Ectodermal cell (in vitro differentiated cells): Measurements from ENCODE around the gene RNF223.
"Not testable (repeated sequence)": the region's sequence is repeated elsewhere in the genome, so short reads cannot be mapped to it uniquely, and the experiment has no call there.

Source experiments
- H3K27ac ChIP-seq: 2 replicates; pipeline ENCODE4 v1.7.0; 2013; ENCODE audit warnings: mild to moderate bottlenecking, low read depth, low read length; ENCODE audit not compliant: insufficient read depth, poor library complexity, severe bottlenecking
- H3K27me3 ChIP-seq: 2 replicates; pipeline ENCODE4 v1.7.0; 2013; ENCODE audit warnings: mild to moderate bottlenecking, low read length; ENCODE audit not compliant: insufficient read depth, control insufficient read depth, poor library complexity, severe bottlenecking
- H3K36me3 ChIP-seq: one replicate; pipeline ENCODE4 v1.7.0; 2013; ENCODE audit warnings: low read length; ENCODE audit not compliant: control insufficient read depth, insufficient read depth
- H3K4me1 ChIP-seq: one replicate; pipeline ENCODE4 v1.7.0; 2013; ENCODE audit warnings: low read length; ENCODE audit not compliant: control insufficient read depth, insufficient read depth
- H3K4me3 ChIP-seq: 2 replicates; pipeline ENCODE4 v1.7.0; 2013; ENCODE audit warnings: low read depth, low read length, control low read depth; ENCODE audit not compliant: insufficient read depth
- H3K9me3 ChIP-seq: 2 replicates; pipeline ENCODE4 v1.7.0; 2013; ENCODE audit warnings: mild to moderate bottlenecking, low read length, moderate library complexity; ENCODE audit not compliant: control insufficient read depth
- WGBS, 2 experiments: methylation state at CpG; one replicate each; pipeline ENCODE4 v1.1.7; 2013; ENCODE audit warnings: missing lambda C conversion rate in 2 of 2; 5-methylcytosine and 5-hydroxymethylcytosine counted together

RNF223 gene

DNA sequence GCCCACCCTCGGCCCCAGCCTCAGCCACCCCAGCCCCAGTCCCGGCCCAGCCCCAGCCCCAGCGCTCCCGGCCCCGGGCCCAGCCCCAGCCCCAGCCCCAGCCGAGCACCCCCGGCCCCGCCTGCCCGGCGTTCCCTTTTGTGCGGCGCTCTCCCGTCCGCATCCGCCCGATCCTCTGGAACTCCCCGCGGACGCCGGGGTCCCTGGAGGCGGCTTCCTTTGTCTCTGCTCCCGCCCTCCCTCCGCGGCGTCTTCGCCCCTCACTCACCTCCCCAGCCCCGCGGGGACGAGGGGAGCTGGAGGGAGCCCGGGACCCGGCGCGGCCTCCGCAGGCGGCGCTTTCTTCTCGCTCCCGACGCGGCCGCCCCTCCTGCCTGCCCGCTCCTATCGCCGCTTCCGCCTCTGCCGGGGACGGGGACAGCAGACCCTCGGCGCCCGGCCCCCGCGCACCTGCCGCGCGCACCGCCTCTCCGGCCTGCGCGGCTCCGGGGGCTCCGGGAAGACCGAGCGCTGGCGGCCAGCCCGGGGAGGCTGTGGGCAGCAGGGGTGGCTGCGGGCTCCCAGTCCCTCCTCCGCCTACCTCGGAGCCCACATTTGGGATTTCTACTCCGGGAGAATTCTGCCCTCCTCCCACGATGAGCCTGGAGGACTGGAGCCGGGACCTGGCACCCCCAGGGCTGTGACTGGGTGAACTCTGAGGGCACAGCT, 40.2 kb downstream of the RNF223 start:
- WGBS, 2 experiments: 1 to 2% methylated on average over 71 of the region's 71 CpGs
- no peaks in the 10 kb centered on the region for H3K9me3 ChIP-seq
- H3K4me3 ChIP-seq: peak overlapping the region; percentile 44
- peaks cover 25% of the 10 kb centered on the region for H3K4me1 ChIP-seq
- peaks cover 3% of the 10 kb centered on the region for H3K36me3 ChIP-seq
- H3K27me3 ChIP-seq: peaks cover 36% of the 10 kb centered on the region
- H3K27ac ChIP-seq: no peak overlapping the region

DNA sequence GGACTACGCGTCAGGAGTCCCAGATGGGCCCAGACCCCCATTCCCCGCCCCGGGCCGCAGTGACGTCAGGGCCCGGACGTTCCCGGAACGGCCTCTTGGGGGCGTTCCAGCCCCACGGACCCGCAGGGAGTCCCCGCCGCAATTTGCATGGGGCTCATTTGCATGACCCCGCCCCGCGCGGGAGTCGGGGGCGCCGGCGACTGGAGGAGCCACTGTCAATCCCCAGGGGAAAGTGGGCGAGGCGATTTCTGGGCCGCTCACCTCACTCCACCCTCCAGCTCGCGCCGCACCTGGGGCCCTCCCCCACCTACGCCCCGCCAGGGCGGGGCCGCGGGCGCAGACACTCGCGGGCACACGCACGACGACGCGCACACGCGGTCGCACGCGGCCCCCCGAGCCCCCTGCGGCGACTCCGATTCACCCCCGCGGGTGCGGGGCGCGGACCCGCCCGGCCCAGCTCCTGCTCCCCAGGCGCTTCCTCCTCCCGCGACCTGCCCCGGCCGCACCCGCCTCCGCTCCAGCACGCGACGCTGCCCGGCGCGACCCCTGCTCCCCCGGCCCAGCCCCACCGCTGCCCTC, 41.0 kb downstream of the RNF223 start:
- peaks cover 24% of the 10 kb centered on the region for H3K4me1 ChIP-seq
- no peaks in the 10 kb centered on the region for H3K9me3 ChIP-seq
- 0% methylated on average over 73 of the region's 73 CpGs for WGBS, 2 experiments
- H3K36me3 ChIP-seq: peaks cover 3% of the 10 kb centered on the region
- no peak overlapping the region for H3K27ac ChIP-seq
- peak overlapping the region; percentile 44 for H3K4me3 ChIP-seq
- peaks cover 29% of the 10 kb centered on the region for H3K27me3 ChIP-seq

DNA sequence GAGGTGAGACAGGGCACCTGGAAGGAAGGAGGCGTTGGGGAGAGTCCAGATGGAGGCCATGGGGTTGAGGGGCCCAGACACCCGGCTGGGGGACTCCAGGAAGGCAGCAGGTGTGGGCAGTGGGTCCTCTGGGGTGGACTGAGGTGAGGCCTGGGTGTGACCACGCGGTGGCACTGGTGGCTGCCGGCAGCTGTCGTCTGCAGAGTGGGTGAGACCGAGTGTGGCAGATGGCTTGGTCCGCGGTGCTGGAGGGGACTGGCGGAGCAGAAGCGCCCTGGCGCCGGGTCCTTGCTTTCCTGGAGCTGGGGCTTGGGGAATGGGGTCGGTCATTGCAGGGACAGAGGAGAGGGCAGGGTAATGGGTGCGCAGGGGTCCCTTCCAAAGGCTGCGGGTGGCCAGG, 41.7 kb downstream of the RNF223 start:
- no peak overlapping the region for H3K27ac ChIP-seq
- H3K4me3 ChIP-seq: no peak overlapping the region

DNA sequence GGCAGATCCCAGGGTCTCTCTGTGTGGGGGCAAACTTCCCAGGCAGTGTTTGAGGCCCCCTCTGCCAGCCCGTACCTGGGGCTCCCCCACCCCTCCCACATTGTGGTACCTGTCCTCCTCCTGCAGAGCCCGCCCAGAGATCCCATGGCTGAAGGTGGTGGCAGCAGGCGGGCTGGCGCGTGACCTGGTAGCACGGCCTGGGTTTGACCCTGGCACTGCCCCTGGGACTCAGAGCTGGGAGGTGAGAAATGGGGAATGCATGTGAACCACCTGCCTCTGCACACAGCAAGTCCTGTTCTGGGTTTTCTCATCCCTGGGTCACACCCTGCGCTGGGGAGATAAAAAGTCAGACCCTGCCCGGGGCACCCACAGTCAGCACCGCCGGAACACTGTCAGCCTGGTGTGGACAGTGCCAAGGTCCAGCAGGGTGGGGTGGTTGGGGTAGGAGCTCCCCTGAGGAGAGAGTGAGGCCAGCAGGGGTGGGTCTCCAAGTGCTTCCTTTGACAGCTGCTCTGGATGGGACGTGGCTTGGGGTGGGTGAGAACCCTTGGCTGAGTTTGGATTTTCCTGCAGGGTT, 42.4 kb downstream of the RNF223 start:
- H3K27me3 ChIP-seq: peaks cover 17% of the 10 kb centered on the region
- H3K27ac ChIP-seq: no peak overlapping the region
- H3K4me3 ChIP-seq: no peak overlapping the region
- H3K9me3 ChIP-seq: no peaks in the 10 kb centered on the region
- WGBS, 2 experiments: 91 to 93% methylated on average over 11 of the region's 11 CpGs
- H3K36me3 ChIP-seq: peaks cover 3% of the 10 kb centered on the region
- H3K4me1 ChIP-seq: peaks cover 22% of the 10 kb centered on the region

More for the DNA sequence above, 41.7 kb downstream of the RNF223 start:
- H3K4me1 ChIP-seq: peaks cover 21% of the 10 kb centered on the region
- no peaks in the 10 kb centered on the region for H3K9me3 ChIP-seq
- H3K27me3 ChIP-seq: peaks cover 23% of the 10 kb centered on the region
- 58% methylated on average over 16 of the region's 16 CpGs for WGBS, 2 experiments
- peaks cover 3% of the 10 kb centered on the region for H3K36me3 ChIP-seq

DNA sequence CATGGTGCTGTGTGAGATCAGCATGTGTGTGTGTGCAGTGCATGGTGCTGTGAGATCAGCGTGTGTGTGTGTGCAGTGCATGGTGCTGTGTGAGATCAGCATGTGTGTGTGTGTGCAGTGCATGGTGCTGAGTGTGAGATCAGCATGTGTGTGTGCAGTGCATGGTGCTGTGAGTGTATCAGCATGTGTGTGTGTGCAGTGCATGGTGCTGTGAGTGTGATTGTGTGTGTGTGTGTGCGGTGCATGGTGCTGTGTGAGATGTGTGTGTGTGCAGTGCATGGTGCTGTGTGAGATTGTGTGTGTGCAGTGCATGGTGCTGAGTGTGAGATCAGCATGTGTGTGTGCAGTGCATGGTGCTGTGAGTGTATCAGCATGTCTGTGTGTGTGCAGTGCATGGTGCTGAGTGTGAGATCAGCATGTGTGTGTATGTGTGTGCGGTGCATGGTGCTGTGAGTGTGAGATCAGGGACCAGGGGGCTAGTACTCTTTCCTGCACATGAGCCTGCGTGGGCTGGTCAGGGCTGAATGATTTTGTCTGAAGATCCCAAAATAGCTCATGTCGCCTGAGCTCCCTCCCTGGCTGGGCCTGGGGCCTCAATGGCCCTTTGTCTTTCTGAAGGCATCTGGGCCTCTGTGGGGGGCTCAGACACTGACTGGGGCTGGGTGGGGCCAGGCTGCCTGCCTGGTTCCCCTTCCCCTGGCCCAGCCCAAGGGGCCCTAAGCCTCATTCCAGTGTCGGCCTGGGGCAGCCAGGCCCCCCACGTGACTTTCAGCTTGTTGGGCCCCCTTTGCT, 43.0 kb downstream of the RNF223 start:
- Histone ChIP-seq H3K27me3 (peaks cover 14% of the 10 kb centered on the region), H3K4me1 (peaks cover 29% of the 10 kb centered on the region)
- not testable (repeated sequence) for H3K27ac ChIP-seq, H3K36me3 ChIP-seq, H3K4me3 ChIP-seq, H3K9me3 ChIP-seq
- WGBS, 2 experiments: 49% methylated on average over 7 of the region's 7 CpGs

DNA sequence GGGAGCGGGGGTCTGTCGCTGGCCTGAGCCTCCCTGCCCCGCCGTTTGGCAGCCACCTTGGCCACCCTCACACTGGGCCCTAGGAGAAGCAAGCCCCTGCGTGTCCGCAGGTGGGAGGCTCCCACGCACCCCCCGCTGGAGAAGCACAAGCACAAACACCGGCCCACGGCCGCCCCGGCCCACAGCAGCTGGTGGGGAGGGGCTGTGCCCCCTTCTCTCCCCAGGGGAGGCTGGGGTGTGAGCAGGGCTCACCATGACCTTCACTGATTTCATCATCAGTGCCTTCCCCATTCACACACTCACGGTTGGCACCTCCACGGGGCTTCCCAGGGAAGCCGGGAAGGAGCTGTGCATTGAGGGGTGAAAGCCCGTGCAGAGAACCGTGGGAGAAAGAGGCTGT, 46.3 kb downstream of the RNF223 start:
- Histone ChIP-seq H3K27me3 (no peaks in the 10 kb centered on the region), H3K27ac (no peak overlapping the region), H3K4me3 (no peak overlapping the region), H3K4me1 (peaks cover 46% of the 10 kb centered on the region), H3K9me3 (no peaks in the 10 kb centered on the region), H3K36me3 (no peaks in the 10 kb centered on the region)
- WGBS, 2 experiments: 90 to 91% methylated on average over 17 of the region's 17 CpGs

DNA sequence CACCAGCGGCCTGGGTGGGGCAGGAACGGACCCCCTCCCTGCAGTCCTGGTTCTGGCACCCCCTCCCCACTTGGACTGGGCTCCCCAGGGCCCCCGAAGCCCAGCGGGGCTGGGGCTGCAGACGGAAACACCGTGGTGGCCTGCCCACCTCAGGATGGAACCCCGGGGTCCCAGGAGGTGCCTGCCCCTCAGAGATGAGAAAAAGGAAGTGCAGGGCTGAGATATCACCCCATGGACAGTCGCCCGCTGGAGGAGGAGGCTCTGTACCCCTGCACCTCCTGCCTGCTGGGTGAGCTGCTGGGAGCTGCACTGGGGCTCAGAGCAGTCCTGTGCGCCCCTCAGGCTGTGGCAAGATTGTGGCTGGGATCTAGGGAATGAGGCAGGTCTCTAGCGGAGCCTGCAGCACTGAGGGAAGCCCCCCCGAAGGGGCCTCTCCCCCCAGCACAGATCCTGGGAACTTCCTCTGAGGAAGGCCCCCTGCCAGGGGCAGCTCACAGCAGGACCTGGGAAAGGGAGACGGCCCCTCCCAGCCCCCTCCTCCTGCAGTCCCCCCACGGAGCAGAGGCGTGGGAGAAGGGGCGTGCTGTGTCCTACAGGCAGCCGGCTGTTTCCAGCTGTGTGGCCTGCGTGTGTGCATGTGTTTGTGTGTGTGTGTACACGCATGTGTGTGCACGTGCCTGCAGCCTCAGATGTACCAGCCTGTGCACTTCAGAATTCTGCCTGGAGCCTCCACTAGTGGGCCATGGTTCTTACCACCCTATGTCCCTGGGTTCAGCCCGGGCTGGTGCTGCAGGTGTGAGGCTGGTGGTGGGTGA, 47.3 kb downstream of the RNF223 start:
- WGBS, 2 experiments: 85 to 88% methylated on average over 21 of the region's 21 CpGs
- H3K36me3 ChIP-seq: no peaks in the 10 kb centered on the region
- no peak overlapping the region for H3K4me3 ChIP-seq
- no peaks in the 10 kb centered on the region for H3K9me3 ChIP-seq
- H3K27ac ChIP-seq: no peak overlapping the region
- H3K4me1 ChIP-seq: peaks cover 49% of the 10 kb centered on the region
- H3K27me3 ChIP-seq: no peaks in the 10 kb centered on the region

DNA sequence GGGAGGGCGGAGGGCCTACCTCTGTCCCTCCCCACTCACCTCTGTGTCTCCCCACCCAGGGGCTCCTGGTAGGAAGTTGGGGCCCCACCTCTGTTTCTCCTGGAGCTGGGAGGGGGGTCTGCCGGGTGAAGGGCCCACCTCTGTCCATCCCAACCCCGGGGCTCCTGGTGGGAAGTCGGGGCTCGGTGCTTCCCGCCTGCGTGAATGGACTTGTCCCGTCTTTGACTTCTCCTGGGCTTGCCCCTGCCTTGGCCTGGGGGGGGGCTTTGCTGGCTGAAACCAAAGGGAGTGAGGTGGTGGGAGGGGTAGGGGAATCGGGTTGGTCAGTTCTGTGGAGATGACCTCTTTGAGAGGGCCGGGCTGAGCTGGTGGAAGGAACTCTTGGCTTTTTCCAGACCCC, 48.4 kb downstream of the RNF223 start:
- Histone ChIP-seq H3K27me3 (no peaks in the 10 kb centered on the region), H3K36me3 (no peaks in the 10 kb centered on the region), H3K4me3 (no peak overlapping the region), H3K9me3 (no peaks in the 10 kb centered on the region), H3K27ac (no peak overlapping the region), H3K4me1 (peaks cover 47% of the 10 kb centered on the region)
- WGBS, 2 experiments: 83 to 84% methylated on average over 8 to 9 of the region's 10 CpGs

DNA sequence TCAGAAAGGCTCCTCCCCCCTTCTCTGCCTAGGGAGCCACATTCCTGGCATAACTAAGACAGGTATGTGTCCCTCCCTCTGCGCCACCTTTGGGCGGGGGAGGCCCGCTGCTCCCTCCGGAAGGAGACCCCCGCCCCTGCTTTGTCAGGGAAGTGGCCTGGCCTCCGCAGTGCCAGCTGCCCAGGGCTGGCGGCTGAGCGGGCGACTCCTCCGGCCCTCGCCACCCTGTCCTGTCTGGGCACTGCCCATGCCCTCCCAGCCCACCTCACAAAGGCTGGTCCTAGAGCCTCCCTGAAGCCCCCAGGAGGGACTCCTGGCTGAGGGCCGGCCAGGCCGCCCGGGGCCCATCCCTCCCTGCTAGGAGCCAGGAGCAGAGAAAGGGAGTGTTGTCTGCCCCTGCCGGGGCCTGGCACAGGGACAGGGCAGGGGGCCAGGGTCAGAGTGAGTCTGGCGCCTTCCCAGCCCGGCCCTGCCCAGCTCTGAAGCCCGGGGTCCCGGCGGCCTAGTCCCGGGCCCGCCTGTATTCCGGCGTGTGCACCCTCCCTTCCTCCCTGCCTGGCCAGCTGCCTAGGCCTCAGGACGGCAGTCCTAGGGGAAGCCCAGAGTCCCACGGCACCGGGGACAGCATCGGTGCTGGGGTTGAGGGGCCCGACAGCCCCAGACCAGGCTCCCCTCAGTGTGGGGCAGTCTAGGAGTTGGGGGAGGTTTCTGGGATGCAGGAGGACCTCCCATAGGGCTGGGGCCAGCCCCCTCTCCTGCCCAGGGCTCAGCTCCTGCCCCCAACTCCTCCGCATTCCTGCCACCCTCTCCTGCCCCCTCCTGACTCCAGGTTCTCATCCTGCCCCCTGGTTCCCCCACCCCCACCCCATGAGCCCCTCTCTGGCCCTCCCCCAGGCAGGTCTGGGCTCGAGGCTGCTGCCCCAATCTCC, 49.1 kb downstream of the RNF223 start:
- peaks cover 47% of the 10 kb centered on the region for H3K4me1 ChIP-seq
- no peak overlapping the region for H3K27ac ChIP-seq
- WGBS, 2 experiments: 65 to 66% methylated on average over 30 to 31 of the region's 31 CpGs
- H3K27me3 ChIP-seq: no peaks in the 10 kb centered on the region
- no peaks in the 10 kb centered on the region for H3K9me3 ChIP-seq
- no peak overlapping the region for H3K4me3 ChIP-seq
- H3K36me3 ChIP-seq: no peaks in the 10 kb centered on the region
